Lower leg skin (tissue), 3 donors: ENCODE data around the gene SOCS6.

Experiments used
- CTCF ChIP-seq, 3 donors: fragments of 450-650 bp; IDR thresholded peaks; one replicate each; pipeline ENCODE4 v1.5.1; 2016; ENCODE audit warnings: antibody characterized with exemption in 3 of 3, mild to moderate bottlenecking in 3 of 3, moderate library complexity in 2 of 3
- POLR2A ChIP-seq, 2 donors: fragments of 450-650 bp; IDR thresholded peaks; one replicate each; pipeline ENCODE4 v1.6.1; 2016 to 2017; ENCODE audit warnings: antibody characterized with exemption in 2 of 2, mild to moderate bottlenecking in 1 of 2, moderate library complexity in 1 of 2

DNA sequence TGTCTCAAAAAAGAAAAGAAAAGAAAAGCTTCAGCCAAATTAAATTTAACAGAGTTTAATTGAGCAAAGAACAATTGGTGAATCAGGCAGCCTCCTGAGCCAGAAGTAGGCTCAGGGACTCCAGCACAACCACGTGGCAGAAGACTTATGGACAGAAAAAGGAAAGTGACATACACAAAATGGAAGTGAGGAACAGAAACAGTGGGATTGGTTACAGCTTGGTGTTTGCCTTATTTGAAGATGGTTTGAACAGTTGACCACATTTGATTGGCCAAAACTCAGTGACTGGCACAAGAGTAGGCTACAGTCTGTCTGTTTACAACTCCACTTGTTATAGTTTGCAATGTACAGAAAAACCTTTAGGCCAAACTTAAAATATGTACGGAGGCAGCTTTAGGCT, 83.1 kb downstream of the SOCS6 start:
- no peak for TF ChIP-seq CTCF (IDR thresholded peaks at IDR 0.05)
- no peak for TF ChIP-seq POLR2A (IDR thresholded peaks at IDR 0.05)
